GM12878 (cell line): Measurements from ENCODE around the gene UBXN10. TPM values are rescaled to one million over a fixed set of nuclear protein-coding genes. Genes with fewer than 3 reads are reported as not detected.

Source experiments
- BCLAF1 ChIP-seq: fragments of 450-650 bp; IDR thresholded peaks from 2 replicates; pipeline ENCODE4 v1.6.1; 2017; ENCODE audit warnings: antibody characterized with exemption, mild to moderate bottlenecking, moderate library complexity
- HSF1 ChIP-seq: fragments of 150-350 bp; IDR thresholded peaks from 2 replicates; pipeline ENCODE4 v1.6.1; 2014; ENCODE audit warnings: mild to moderate bottlenecking, low read depth, low read length
- SP1 ChIP-seq: IDR thresholded peaks from one replicate; pipeline ENCODE4 v1.6.1; 2011; ENCODE audit warnings: low read depth, low read length
- SREBF2 ChIP-seq: IDR thresholded peaks from 2 replicates; pipeline ENCODE4 v1.6.1; 2012; ENCODE audit warnings: mild to moderate bottlenecking, low read length
- polyA plus RNA-seq, 11 experiments: library from polyadenylated mRNA; depleted of rRNA in 4 of 11; unstranded in 6 of 11; stranded (reverse) in 5 of 11; fragments of >200 nt; fragmentation: Nextera tagmentation in 4 of 11; fragmentation: Illumina TruSeq in 1 of 11; extraction: Ambion mirVana in 4 of 11; extraction: Trizol in 1 of 11; gene quantifications; 1 replicate in 1 of 11; 2 replicates in 10 of 11; pipeline versions ENCODE4 v1.2.1 to v1.2.3, GENCODE V29; 2011 to 2016; ENCODE audit warnings: inconsistent platforms in 2 of 11, missing spikeins in 2 of 11, low read depth in 1 of 11
- total RNA-seq, 4 experiments: library from RNA; depleted of rRNA in 3 of 4; stranded (reverse); fragments of >200 nt in 3 of 4; fragmentation: Illumina TruSeq in 1 of 4; extraction: Trizol in 1 of 4; gene quantifications; 2 replicates each; pipeline versions ENCODE4 v1.2.1 to v1.2.3, GENCODE V29; 2013 to 2021
- TF ChIP-seq, protein P1 (sequence below): fragments of 450-650 bp; IDR thresholded peaks from 2 replicates; pipeline ENCODE4 v1.6.1; 2016; ENCODE audit warnings: mild to moderate bottlenecking, moderate library complexity, borderline replicate concordance

The UBXN10 gene
- total and polyA plus RNA-seq, 10 of the 15 experiments (the other 5 are each of a cell fraction or from before 2014, with no cell fraction given): 0.03 to 0.15 (median 0.06) TPM; not detected in 7

GRCh38 chr1:20210736-20211460, 25.0 kb downstream of the UBXN10 start (continued):
- TF ChIP-seq HSF1: no peak
- TF ChIP-seq, protein P1, sequence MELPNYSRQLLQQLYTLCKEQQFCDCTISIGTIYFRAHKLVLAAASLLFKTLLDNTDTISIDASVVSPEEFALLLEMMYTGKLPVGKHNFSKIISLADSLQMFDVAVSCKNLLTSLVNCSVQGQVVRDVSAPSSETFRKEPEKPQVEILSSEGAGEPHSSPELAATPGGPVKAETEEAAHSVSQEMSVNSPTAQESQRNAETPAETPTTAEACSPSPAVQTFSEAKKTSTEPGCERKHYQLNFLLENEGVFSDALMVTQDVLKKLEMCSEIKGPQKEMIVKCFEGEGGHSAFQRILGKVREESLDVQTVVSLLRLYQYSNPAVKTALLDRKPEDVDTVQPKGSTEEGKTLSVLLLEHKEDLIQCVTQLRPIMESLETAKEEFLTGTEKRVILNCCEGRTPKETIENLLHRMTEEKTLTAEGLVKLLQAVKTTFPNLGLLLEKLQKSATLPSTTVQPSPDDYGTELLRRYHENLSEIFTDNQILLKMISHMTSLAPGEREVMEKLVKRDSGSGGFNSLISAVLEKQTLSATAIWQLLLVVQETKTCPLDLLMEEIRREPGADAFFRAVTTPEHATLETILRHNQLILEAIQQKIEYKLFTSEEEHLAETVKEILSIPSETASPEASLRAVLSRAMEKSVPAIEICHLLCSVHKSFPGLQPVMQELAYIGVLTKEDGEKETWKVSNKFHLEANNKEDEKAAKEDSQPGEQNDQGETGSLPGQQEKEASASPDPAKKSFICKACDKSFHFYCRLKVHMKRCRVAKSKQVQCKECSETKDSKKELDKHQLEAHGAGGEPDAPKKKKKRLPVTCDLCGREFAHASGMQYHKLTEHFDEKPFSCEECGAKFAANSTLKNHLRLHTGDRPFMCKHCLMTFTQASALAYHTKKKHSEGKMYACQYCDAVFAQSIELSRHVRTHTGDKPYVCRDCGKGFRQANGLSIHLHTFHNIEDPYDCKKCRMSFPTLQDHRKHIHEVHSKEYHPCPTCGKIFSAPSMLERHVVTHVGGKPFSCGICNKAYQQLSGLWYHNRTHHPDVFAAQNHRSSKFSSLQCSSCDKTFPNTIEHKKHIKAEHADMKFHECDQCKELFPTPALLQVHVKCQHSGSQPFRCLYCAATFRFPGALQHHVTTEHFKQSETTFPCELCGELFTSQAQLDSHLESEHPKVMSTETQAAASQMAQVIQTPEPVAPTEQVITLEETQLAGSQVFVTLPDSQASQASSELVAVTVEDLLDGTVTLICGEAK: no peak
- no peak for TF ChIP-seq BCLAF1
- no peak for TF ChIP-seq SP1
- TF ChIP-seq SREBF2: no peak
